Gastroesophageal sphincter (tissue), 3 donors: ENCODE data around the gene CDHR5.

ENCODE experiments used
- CTCF ChIP-seq, 4 experiments: fragments of 200-600 bp in 2 of 4; fragments of 450-650 bp in 2 of 4; sonication (generic) in 1 of 4; IDR thresholded peaks; one replicate each; pipeline ENCODE4 v1.5.1; 2017 to 2019; ENCODE audit warnings: antibody characterized with exemption in 4 of 4, mild to moderate bottlenecking in 2 of 4, moderate library complexity in 2 of 4
- EP300 ChIP-seq: sonication (generic); formaldehyde crosslinking; IDR thresholded peaks from one replicate; pipeline ENCODE4 v1.6.1; 2017; ENCODE audit warnings: antibody characterized with exemption, mild to moderate bottlenecking
- POLR2A ChIP-seq, 2 donors: fragments of 450-650 bp; IDR thresholded peaks; one replicate each; pipeline ENCODE4 v1.6.1; 2017; ENCODE audit warnings: antibody characterized with exemption in 2 of 2, mild to moderate bottlenecking in 2 of 2, moderate library complexity in 1 of 2
- POLR2AphosphoS5 ChIP-seq: sonication (generic); formaldehyde crosslinking; IDR thresholded peaks from one replicate; pipeline ENCODE4 v1.6.1; 2017; ENCODE audit warnings: antibody characterized with exemption

DNA sequence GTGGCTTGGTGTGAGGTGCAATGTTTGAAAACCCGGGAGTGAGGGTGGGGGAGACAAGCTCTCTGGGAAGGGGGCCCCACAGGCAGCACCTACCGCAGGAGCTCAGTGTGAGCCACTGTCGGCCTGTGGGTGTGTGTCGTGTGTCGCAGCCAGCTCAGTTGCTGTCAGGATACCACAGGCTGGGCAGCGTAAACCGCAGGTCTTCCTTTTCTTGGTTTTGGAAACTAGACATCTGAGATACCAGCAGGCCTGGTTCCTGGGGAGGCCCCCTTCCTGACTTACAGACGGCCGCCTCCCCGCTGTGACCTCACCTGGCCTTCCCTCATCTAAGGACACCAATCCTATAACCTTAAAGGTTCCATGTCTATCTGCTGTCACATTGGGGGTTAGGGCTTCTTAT, 28.4 kb downstream of the CDHR5 start:
- TF ChIP-seq CTCF (IDR thresholded peaks at IDR 0.05) (no peak), POLR2A (IDR thresholded peaks at IDR 0.05) (no peak), EP300 (no peak), POLR2AphosphoS5 (no peak)
